ENCODE measurements around the gene TTC12.
"Not testable (repeated sequence)": the region's sequence is repeated elsewhere in the genome, so short reads cannot be mapped to it uniquely, and the experiment has no call there.

TTC12 gene

GRCh38 chr11:113286509-113287497 lies 27.6 kb upstream of the TTC12 start:
- no peak for DNase-seq

- DNase-seq: no peak
Measured at GRCh38 chr11:113287801-113288200, 26.6 kb upstream of the TTC12 start.

- DNase-seq: no peak
Measured at GRCh38 chr11:113288286-113288863, 26.0 kb upstream of the TTC12 start.

- peak; percentile 61 to 63 for DNase-seq
Measured at GRCh38 chr11:113289431-113290187, 24.8 kb upstream of the TTC12 start.

- no peak for DNase-seq
Measured at GRCh38 chr11:113293936-113294335, 20.4 kb upstream of the TTC12 start.

GRCh38 chr11:113295993-113296392 lies 18.4 kb upstream of the TTC12 start:
- DNase-seq: no peak

GRCh38 chr11:113296447-113297205 lies 17.8 kb upstream of the TTC12 start:
- no peak for DNase-seq

GRCh38 chr11:113298496-113298895 lies 15.9 kb upstream of the TTC12 start:
- not testable (repeated sequence) for DNase-seq

- DNase-seq: no peak
Measured at GRCh38 chr11:113304916-113305315, 9.5 kb upstream of the TTC12 start.

GRCh38 chr11:113305440-113306336 lies 8.7 kb upstream of the TTC12 start:
- DNase-seq: peak; percentile 69 to 72

- no peak for DNase-seq
Measured at GRCh38 chr11:113308601-113309000, 5.8 kb upstream of the TTC12 start.

- no peak for DNase-seq
Measured at GRCh38 chr11:113311536-113311935, 2.8 kb upstream of the TTC12 start.

GRCh38 chr11:113313601-113314000 lies 782 bp upstream of the TTC12 start:
- DNase-seq: no peak

- DNase-seq: no peak
Measured at GRCh38 chr11:113314065-113314388, 356 bp upstream of the TTC12 start.

GRCh38 chr11:113315811-113316210 lies 1.4 kb downstream of the TTC12 start:
- no peak for DNase-seq

GRCh38 chr11:113316256-113316655 lies 1.9 kb downstream of the TTC12 start:
- DNase-seq: no peak

- no peak for DNase-seq
Measured at GRCh38 chr11:113317339-113317738, 3.0 kb downstream of the TTC12 start.

GRCh38 chr11:113319085-113319484 lies 4.7 kb downstream of the TTC12 start:
- DNase-seq: no peak

- no peak for DNase-seq
Measured at GRCh38 chr11:113322158-113322557, 7.8 kb downstream of the TTC12 start.

- DNase-seq: no peak
Measured at GRCh38 chr11:113324250-113324649, 9.9 kb downstream of the TTC12 start.

- DNase-seq: no peak
Measured at GRCh38 chr11:113329725-113330124, 15.3 kb downstream of the TTC12 start.

- DNase-seq: no peak
Measured at GRCh38 chr11:113331441-113331840, 17.1 kb downstream of the TTC12 start.

Data from CD4-positive, alpha-beta T cell treated with Interleukin-1 beta for 1 hour (primary cell).